ENCODE data around the gene RHBDF2. TPM values are rescaled to one million over a fixed set of nuclear protein-coding genes. Genes with fewer than 3 reads are reported as not detected.

RHBDF2 gene
- total RNA-seq, 1 experiment from 2014 or later: 9.0 TPM

- DNase-seq (ENCODE audit: low spot score): no peak
These were observed 39.3 kb downstream of the RHBDF2 start for GRCh38 chr17:76461765-76462555.

- no peak for DNase-seq (ENCODE audit: low spot score)
These were observed 41.5 kb downstream of the RHBDF2 start for GRCh38 chr17:76459674-76460073.

DNA sequence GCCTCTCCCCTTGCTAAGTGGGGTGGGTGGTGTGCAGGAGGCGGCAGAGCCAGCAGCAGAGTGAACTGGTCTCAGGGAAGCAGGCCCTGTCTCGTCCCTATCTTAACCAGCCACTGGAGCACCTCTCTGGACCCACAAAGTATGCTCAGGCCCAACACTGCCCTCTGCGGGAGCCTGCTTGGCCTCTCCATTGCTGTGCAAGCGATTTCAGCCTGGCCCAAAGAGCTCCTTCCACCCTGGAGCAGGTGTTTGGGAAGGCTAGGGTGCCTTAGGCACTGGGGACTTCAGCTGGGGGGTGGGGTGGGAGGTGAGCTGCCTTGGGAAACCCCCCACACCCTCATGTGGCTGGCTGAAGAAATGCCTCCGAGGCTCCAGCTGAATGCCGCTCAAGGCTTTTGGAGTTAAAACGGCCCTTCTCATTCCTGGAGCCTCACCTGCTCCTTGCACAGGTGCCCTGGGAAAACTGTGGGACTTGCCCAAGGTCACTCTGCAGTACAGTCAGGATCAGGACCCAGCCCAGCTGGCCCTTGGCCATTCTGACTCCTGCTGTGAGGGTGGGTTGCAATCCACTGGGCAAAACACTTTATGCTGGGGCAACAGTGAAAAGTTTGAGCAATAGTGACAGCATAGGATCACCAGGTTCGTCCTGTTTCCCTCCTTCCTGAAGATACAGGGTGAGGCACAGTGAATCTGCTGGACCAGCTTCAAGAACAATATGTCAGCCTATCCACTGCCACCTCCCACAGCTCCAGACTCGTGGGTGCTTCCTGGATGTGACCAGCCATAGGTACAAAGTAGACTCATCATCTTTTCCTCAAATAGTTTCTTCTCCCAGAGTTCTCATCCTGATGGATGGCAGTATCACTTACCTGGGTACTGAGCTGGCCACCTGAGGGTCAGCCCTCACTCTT is 42.4 kb downstream of the RHBDF2 start:
- DNase-seq (ENCODE audit: low spot score): peak; percentile 49

- DNase-seq (ENCODE audit: low spot score): no peak
These were observed 47.8 kb downstream of the RHBDF2 start for GRCh38 chr17:76453431-76453743.

DNA sequence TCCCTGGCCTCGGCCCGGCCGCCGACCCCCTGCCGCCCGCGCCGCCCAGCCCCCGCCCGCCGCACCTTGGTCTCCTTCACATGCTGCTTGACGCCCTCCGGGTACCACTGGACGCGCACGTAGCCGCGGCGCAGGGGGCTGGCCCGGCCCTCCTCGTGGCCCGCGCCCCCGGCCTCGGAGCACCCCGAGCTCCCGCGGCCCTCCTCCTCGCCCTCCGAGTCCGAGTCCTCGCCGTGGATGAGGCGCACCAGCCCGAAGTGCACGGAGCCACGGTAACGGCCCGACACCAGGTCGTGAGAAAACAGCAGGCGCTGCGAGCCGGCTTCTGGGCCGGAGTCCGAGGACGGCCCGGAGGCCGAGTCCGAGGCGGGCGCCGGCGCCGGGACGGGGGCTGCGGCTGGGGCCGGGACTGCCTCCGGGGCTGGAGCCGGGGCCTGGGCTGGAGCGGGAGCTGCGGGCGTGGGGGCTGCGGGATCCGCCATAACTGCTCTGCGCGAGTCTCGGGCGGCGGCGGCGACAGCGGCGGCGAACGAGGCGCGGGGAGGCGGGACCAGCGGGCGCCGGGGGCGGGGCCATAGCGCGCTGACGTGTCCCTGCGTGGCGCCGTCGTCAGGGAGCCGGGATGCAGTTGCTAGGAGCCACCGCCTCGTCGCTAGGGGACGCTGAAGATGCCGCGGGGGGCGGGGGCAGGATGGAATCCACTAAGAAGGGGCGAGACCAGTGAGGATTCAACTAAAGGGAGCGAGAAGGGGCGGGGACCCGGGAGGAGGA is 48.4 kb downstream of the RHBDF2 start, which contains the start of gene UBE2O:
TSS of gene UBE2O (minus strand) at position 493 of the 771 bp plus-strand sequence. CDS start at position 482, 11 bp downstream.
- peak; percentile 86 for DNase-seq (ENCODE audit: low spot score)

GRCh38 chr17:76452127-76452659 is 49.0 kb downstream of the RHBDF2 start:
- DNase-seq (ENCODE audit: low spot score): no peak

DNA sequence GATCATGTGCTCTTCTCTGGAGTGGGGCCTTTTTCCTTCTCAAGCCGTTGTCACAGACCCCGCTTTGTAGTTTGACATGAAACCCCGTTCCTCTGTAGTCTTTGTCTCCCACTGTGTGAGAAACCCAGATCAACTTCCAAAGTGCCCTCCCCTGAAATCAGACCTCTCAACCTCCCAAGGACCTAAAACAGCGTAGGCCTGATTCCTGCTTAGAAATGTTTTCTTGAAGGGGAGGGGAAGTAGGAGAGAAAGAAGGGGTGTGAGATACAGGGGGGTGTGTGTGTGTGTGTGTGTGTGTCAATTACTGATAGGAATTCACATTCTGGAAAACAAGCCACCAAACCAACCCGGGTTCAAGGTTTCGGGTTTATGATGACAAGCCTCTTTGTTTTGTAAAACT is 49.7 kb downstream of the RHBDF2 start:
- no peak for DNase-seq (ENCODE audit: low spot score)

- no peak for DNase-seq (ENCODE audit: low spot score)
These were observed 52.1 kb downstream of the RHBDF2 start for GRCh38 chr17:76449126-76449525.

DNA sequence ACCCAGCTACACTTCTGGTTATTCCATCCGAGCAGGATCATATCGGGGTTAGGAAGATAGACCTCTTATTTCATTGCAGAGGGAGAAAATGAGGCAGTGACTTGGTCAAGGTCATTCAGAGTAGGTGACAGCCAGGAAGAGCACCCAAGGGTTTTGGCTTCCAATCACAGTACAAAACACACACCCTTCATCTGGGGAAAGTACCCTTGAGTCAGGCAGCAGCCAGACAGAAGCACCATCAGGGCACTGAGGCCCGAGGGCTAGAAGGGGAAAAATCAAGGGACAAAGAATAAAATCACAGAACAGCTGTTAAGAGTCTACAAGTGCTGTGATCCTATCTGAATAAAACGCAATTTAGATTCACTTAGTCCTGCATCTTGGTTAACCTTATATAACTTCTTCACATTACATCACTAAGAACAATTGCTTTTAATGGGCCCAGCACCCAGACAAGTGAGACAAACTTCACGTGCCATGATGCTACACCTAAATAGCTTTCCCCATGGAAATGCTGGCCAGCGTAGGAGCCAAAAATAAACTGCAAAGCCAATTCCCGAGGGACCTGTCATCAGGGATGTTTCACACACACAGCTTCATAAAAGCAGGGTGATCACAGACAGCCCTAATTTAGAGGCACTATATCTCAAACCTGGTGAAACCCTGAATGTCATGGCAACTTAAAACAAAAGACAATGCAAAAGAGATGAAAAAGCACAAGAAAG is 53.1 kb downstream of the RHBDF2 start:
- DNase-seq (ENCODE audit: low spot score): no peak

- peak; percentile 94 for DNase-seq (ENCODE audit: low spot score)
These were observed 54.6 kb downstream of the RHBDF2 start for GRCh38 chr17:76446449-76447231.

DNA sequence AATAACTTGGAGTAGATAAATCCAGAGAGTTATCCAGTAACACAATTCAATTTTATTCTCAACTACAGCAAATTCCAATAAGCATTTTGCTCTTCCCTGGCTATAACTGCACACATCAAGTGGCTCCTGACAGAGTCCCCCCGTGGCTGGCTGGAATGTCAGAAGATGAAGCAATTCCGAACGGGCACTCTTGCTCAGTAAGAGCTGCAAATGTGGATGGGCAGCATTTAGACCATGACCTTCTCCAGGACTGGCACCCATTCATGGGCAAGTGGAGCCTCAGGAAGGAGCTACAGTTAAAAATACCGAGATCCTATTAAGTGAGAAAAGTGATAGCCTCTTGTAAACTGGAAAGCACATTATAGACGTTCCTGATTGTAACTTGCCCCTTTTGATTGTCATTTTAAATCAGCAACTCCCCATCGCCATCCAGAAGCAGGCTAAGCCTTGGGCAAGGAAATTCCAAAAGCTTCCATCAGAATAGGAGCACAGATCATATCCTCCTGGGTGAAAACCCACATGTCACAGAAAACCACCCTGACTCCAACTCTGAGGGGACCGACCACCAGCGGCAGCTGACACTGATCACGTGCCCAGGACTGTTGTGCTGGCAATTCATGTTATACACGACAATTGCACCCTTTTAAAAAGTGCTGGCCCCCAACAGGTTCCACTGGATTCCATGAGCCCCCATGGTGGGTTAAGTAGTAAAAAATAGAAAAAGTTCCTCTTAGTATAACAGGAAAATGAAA is 55.4 kb downstream of the RHBDF2 start:
- DNase-seq (ENCODE audit: low spot score): no peak

GRCh38 chr17:76444518-76445311 is 56.5 kb downstream of the RHBDF2 start:
- DNase-seq (ENCODE audit: low spot score): no peak

DNA sequence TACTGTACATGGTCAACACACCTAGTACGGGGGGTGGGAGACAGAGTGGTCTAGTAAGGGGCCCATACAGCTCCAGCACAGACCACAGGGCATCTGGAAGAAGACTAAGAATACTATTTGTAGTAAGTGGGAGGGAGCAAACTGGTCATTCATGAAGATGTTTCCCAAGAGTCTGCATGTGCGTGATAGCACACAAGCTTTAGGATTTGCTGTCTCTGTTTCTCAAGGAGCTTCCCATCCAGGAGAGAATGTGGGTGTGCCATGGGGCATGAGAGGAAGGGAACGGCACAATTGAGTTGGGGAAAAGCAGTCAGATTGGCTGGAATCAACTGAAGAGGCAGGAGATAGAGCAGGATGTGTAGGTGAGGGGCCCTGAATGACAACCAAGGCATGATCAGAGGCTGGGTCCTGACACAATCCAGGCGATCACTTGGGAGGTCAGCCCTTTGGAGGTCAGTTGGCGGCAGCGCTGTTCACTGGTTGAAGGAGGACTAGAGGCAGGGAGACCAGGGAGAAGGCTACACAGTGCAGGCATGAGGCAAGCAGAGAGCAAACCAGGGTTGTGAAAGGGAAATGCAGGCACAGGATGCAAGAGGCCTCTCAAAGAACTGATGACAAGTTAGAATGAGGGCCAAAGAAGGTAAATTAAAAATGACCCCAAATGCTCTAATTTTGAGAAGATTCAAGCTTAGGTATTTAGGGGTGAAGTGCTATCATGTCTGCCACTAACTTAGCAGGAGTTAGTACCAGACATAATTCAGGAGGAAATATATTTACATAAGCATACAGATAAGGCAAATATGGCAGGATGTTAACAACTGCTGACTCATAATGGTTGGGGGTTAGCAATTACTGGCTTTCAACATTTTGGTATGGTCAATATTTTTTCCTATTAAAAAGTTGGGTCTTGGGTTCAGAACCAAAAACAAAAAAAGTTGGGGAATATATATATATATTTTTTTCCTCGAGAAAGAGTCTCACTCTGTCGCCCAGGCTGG is 58.6 kb downstream of the RHBDF2 start:
- DNase-seq (ENCODE audit: low spot score): no peak

DNA sequence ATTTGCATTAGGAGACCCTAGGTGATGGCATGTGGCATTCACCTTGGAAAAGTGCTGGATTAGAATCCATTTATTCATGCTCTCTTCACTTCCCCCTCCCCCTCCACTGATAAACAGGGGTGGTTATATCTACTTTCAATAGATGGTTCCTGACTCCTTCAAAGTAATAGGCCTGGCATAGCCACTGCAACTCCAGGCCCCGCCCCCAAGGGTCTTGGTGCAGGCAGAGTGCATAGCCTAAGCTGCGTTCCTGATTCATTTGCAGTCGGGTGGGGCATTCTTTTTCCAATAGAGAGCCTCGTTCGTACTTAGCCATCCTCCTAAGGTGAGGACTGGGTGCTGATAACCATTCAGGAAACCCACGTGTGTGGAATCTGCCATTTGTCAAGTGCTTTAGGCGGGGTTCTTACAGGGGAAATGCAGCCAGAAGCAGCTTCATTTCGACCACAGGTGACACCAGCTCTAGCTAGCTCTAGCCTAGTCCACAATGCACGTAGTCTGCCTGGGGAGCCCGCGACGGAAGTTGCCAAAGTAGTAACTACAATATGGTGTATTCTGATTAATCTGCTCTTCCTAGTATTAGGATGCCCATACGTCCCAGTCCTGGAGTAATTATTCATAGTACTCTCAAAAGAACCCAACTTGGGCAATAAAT is 59.4 kb downstream of the RHBDF2 start:
- DNase-seq (ENCODE audit: low spot score): no peak

DNA sequence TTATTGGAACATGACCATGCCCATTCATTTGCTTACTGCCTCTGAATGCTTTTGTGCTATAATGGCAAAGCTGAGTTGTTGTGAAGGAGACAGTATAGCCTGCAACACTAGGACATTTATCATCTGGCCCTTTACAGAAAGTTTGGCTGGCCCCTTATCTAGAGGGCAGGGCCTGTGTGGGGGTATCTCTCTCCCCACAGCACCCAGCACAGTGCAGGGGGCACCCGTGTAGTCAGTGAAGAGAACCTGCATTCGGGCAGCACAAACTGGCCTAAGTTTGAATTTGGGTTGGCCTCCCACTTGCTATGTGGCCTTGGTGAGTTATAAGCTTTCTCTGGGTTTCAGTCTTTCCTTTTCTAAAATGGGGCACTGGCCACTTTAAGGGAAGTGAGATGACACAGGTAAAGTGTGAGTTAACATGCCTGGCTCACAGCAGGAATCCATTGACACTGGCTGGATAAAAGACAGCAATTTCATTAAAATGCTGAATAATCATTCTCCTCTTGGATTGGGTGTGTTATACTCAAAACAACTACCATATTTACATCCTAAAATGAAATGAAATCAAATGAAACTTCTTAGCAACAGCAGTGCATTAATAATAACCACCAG is 60.4 kb downstream of the RHBDF2 start:
- DNase-seq (ENCODE audit: low spot score): no peak

GRCh38 chr17:76439314-76439928 is 61.8 kb downstream of the RHBDF2 start:
- DNase-seq (ENCODE audit: low spot score): no peak
